ENCODE data around the gene EIF1B. TPM values are rescaled to one million over a fixed set of nuclear protein-coding genes. Genes with fewer than 3 reads are reported as not detected.

EIF1B gene
- total RNA-seq, 3 donors from 2014 or later, result 30.9 to 38.0 (median 31.2) TPM

GRCh38 chr3:40336511-40337135, 27.1 kb downstream of the EIF1B start:
- H3K27me3 ChIP-seq, result no peaks in the 10 kb centered on the region
- H3K4me1 ChIP-seq, result no peaks in the 10 kb centered on the region
- H3K27ac ChIP-seq, result no peak overlapping the region
- no peaks in the 10 kb centered on the region for H3K36me3 ChIP-seq
- DNase-seq (ENCODE audit: low spot score in 2 of 2), result no peak
- TF ChIP-seq POLR2AphosphoS5 (IDR thresholded peaks at IDR 0.05) (no peak), POLR2A (IDR thresholded peaks at IDR 0.05) (no peak), CTCF (IDR thresholded peaks at IDR 0.05) (no peak)
- no peaks in the 10 kb centered on the region for H3K9me3 ChIP-seq
- intact Hi-C loops (cut with DNase I; ENCODE audit: low total_unique reads), result no loop called here
- no peak overlapping the region for H3K4me3 ChIP-seq

- Histone ChIP-seq H3K9me3 (no peaks in the 10 kb centered on the region), H3K4me1 (no peaks in the 10 kb centered on the region), H3K4me3 (no peak overlapping the region), H3K36me3 (no peaks in the 10 kb centered on the region), H3K27ac (no peak overlapping the region), H3K27me3 (no peaks in the 10 kb centered on the region)
- DNase-seq (ENCODE audit: low spot score in 2 of 2), result no peak
- intact Hi-C loops (cut with DNase I; ENCODE audit: low total_unique reads), result no loop called here
- no peak for TF ChIP-seq CTCF (IDR thresholded peaks at IDR 0.05)
- no peak for TF ChIP-seq POLR2A (IDR thresholded peaks at IDR 0.05)
- TF ChIP-seq POLR2AphosphoS5 (IDR thresholded peaks at IDR 0.05), result no peak
These were observed 27.9 kb downstream of the EIF1B start for GRCh38 chr3:40337136-40338108.

- Histone ChIP-seq H3K27ac (no peak overlapping the region), H3K36me3 (no peaks in the 10 kb centered on the region), H3K4me3 (no peak overlapping the region), H3K27me3 (no peaks in the 10 kb centered on the region), H3K9me3 (no peaks in the 10 kb centered on the region), H3K4me1 (no peaks in the 10 kb centered on the region)
- DNase-seq (ENCODE audit: low spot score in 2 of 2), result no peak
- TF ChIP-seq POLR2A (IDR thresholded peaks at IDR 0.05) (no peak), POLR2AphosphoS5 (IDR thresholded peaks at IDR 0.05) (no peak), CTCF (IDR thresholded peaks at IDR 0.05) (no peak)
- intact Hi-C loops (cut with DNase I; ENCODE audit: low total_unique reads), result no loop called here
These were observed 30.4 kb downstream of the EIF1B start for GRCh38 chr3:40339871-40340270.

- DNase-seq (ENCODE audit: low spot score in 2 of 2), result no peak
- intact Hi-C loops (cut with DNase I; ENCODE audit: low total_unique reads), result no loop called here
- Histone ChIP-seq H3K36me3 (no peaks in the 10 kb centered on the region), H3K4me1 (no peaks in the 10 kb centered on the region), H3K4me3 (no peak overlapping the region), H3K9me3 (no peaks in the 10 kb centered on the region), H3K27ac (no peak overlapping the region), H3K27me3 (no peaks in the 10 kb centered on the region)
- TF ChIP-seq CTCF (IDR thresholded peaks at IDR 0.05) (no peak), POLR2AphosphoS5 (IDR thresholded peaks at IDR 0.05) (no peak), POLR2A (IDR thresholded peaks at IDR 0.05) (no peak)
These were observed 31.1 kb downstream of the EIF1B start for GRCh38 chr3:40340541-40341170.

Data from breast epithelium (tissue), 4 donors.